Gastrocnemius medialis (tissue), 4 donors: ENCODE measurements around the gene NOLC1.

ENCODE experiments used
- CTCF ChIP-seq, 5 experiments: fragments of 450-650 bp in 3 of 5; fragments of 200-600 bp in 2 of 5; sonication (generic) in 2 of 5; IDR thresholded peaks in 4 of 5; conservative IDR thresholded peaks in 1 of 5; 1 replicate in 4 of 5; 2 replicates in 1 of 5; pipeline ENCODE4 v1.5.1; 2016 to 2019; ENCODE audit warnings: antibody characterized with exemption in 5 of 5, mild to moderate bottlenecking in 3 of 5, moderate library complexity in 3 of 5
- POLR2A ChIP-seq, 2 donors: fragments of 450-650 bp; IDR thresholded peaks; one replicate each; pipeline ENCODE4 v1.6.1; 2017; ENCODE audit warnings: antibody characterized with exemption in 2 of 2, mild to moderate bottlenecking in 2 of 2, moderate library complexity in 2 of 2

- no peak for TF ChIP-seq CTCF (IDR thresholded peaks at IDR 0.05 in 4 of 5, conservative IDR thresholded peaks at IDR 0.05 in 1 of 5)
- no peak for TF ChIP-seq POLR2A (IDR thresholded peaks at IDR 0.05)
Measured at GRCh38 chr10:102188298-102188940, 36.2 kb downstream of the NOLC1 start.
